Measurements from ENCODE around the gene EN1.

Gene EN1

GRCh38 chr2:118846953-118847761, at the start of gene EN1:
Gene EN1, minus strand, starts transcription at chr2:118847648. Its CDS starts 481 bp downstream, at chr2:118847167.
- DNase-seq (ENCODE audit: low read depth in 1 of 2, low spot score in 1 of 2): no peak
- TF ChIP-seq JUND (IDR thresholded peaks at IDR 0.05; ENCODE audit: low read depth): no peak
- in situ Hi-C loops (cut with HindIII; ENCODE audit: low pct_unique_long_range_greater_than_20kb, low sequenced_read_pairs): no loop called here

GRCh38 chr2:118893100-118893499, 45.7 kb upstream of the EN1 start:
- no peak for TF ChIP-seq JUND (IDR thresholded peaks at IDR 0.05; ENCODE audit: low read depth)
- no peak for DNase-seq (ENCODE audit: low read depth in 1 of 2, low spot score in 1 of 2)
- in situ Hi-C loops (cut with HindIII; ENCODE audit: low pct_unique_long_range_greater_than_20kb, low sequenced_read_pairs): no loop called here

GRCh38 chr2:118889995-118890394, 42.5 kb upstream of the EN1 start:
- TF ChIP-seq JUND (IDR thresholded peaks at IDR 0.05; ENCODE audit: low read depth): no peak
- no peak for DNase-seq (ENCODE audit: low read depth in 1 of 2, low spot score in 1 of 2)
- in situ Hi-C loops (cut with HindIII; ENCODE audit: low pct_unique_long_range_greater_than_20kb, low sequenced_read_pairs): no loop called here

GRCh38 chr2:118883792-118884191, 36.3 kb upstream of the EN1 start:
- in situ Hi-C loops (cut with HindIII; ENCODE audit: low pct_unique_long_range_greater_than_20kb, low sequenced_read_pairs): no loop called here
- no peak for DNase-seq (ENCODE audit: low read depth in 1 of 2, low spot score in 1 of 2)
- no peak for TF ChIP-seq JUND (IDR thresholded peaks at IDR 0.05; ENCODE audit: low read depth)

GRCh38 chr2:118882693-118883336, 35.4 kb upstream of the EN1 start:
- no peak for TF ChIP-seq JUND (IDR thresholded peaks at IDR 0.05; ENCODE audit: low read depth)
- DNase-seq (ENCODE audit: low read depth in 1 of 2, low spot score in 1 of 2): peak; percentile 21 to 80
- in situ Hi-C loops (cut with HindIII; ENCODE audit: low pct_unique_long_range_greater_than_20kb, low sequenced_read_pairs): no loop called here

GRCh38 chr2:118881490-118882129, 34.2 kb upstream of the EN1 start:
- DNase-seq (ENCODE audit: low read depth in 1 of 2, low spot score in 1 of 2): peak; percentile 37 to 90
- TF ChIP-seq JUND (IDR thresholded peaks at IDR 0.05; ENCODE audit: low read depth): no peak
- in situ Hi-C loops (cut with HindIII; ENCODE audit: low pct_unique_long_range_greater_than_20kb, low sequenced_read_pairs): no loop called here

GRCh38 chr2:118880501-118880900, 33.1 kb upstream of the EN1 start:
- no peak for DNase-seq (ENCODE audit: low read depth in 1 of 2, low spot score in 1 of 2)
- in situ Hi-C loops (cut with HindIII; ENCODE audit: low pct_unique_long_range_greater_than_20kb, low sequenced_read_pairs): no loop called here

GRCh38 chr2:118878531-118879149, 31.2 kb upstream of the EN1 start:
- in situ Hi-C loops (cut with HindIII; ENCODE audit: low pct_unique_long_range_greater_than_20kb, low sequenced_read_pairs): no loop called here

More at GRCh38 chr2:118880501-118880900, 33.1 kb upstream of the EN1 start:
- TF ChIP-seq JUND (IDR thresholded peaks at IDR 0.05; ENCODE audit: low read depth): no peak

GRCh38 chr2:118875318-118875717, 27.9 kb upstream of the EN1 start:
- no peak for TF ChIP-seq JUND (IDR thresholded peaks at IDR 0.05; ENCODE audit: low read depth)
- in situ Hi-C loops (cut with HindIII; ENCODE audit: low pct_unique_long_range_greater_than_20kb, low sequenced_read_pairs): no loop called here
- DNase-seq (ENCODE audit: low read depth in 1 of 2, low spot score in 1 of 2): no peak

More at GRCh38 chr2:118878531-118879149, 31.2 kb upstream of the EN1 start:
- TF ChIP-seq JUND (IDR thresholded peaks at IDR 0.05; ENCODE audit: low read depth): no peak
- DNase-seq (ENCODE audit: low read depth in 1 of 2, low spot score in 1 of 2): no peak

GRCh38 chr2:118874324-118874723, 26.9 kb upstream of the EN1 start:
- TF ChIP-seq JUND (IDR thresholded peaks at IDR 0.05; ENCODE audit: low read depth): no peak
- no peak for DNase-seq (ENCODE audit: low read depth in 1 of 2, low spot score in 1 of 2)
- in situ Hi-C loops (cut with HindIII; ENCODE audit: low pct_unique_long_range_greater_than_20kb, low sequenced_read_pairs): no loop called here

- in situ Hi-C loops (cut with HindIII; ENCODE audit: low pct_unique_long_range_greater_than_20kb, low sequenced_read_pairs): no loop called here
- DNase-seq (ENCODE audit: low read depth in 1 of 2, low spot score in 1 of 2): peak in 1 of 2 experiments; percentile 55
Measured at GRCh38 chr2:118865106-118865505, 17.7 kb upstream of the EN1 start.

GRCh38 chr2:118864207-118864606, 16.8 kb upstream of the EN1 start:
- DNase-seq (ENCODE audit: low read depth in 1 of 2, low spot score in 1 of 2): no peak
- in situ Hi-C loops (cut with HindIII; ENCODE audit: low pct_unique_long_range_greater_than_20kb, low sequenced_read_pairs): no loop called here
- no peak for TF ChIP-seq JUND (IDR thresholded peaks at IDR 0.05; ENCODE audit: low read depth)

More at GRCh38 chr2:118865106-118865505, 17.7 kb upstream of the EN1 start:
- no peak for TF ChIP-seq JUND (IDR thresholded peaks at IDR 0.05; ENCODE audit: low read depth)
